HCT116 (cell line): ENCODE measurements around the gene PFDN4. TPM values are rescaled to one million over a fixed set of nuclear protein-coding genes. Genes with fewer than 3 reads are reported as not detected.

Source experiments
- ATAC-seq: fragments of 200-7000 bp; cut with Tn5 transposase; 2 replicates; pipeline ENCODE4 v1.9.1; 2020; ENCODE audit warnings: mild to moderate bottlenecking, moderate library complexity
- BruUV-seq: library from RNA; stranded (reverse); fragments of 400-500 nt; replicated peaks from 2 replicates; lab custom pipeline; 2021; lab: Mats Ljungman, UMichigan
- CTCF ChIA-PET: fragments of 300-600 bp; sonication (Branson Sonifier 250); formaldehyde crosslinking; loops from one replicate; lab custom pipeline; 2021; ENCODE audit warnings: antibody characterized with exemption; lab: Charles Lee
- POLR2A ChIA-PET: fragments of 300-600, 350-600 bp; sonication (Branson Sonifier 250); formaldehyde crosslinking; loops from one replicate; lab custom pipeline; 2021; ENCODE audit warnings: antibody characterized with exemption; lab: Charles Lee
- RAD21 ChIA-PET, 2 experiments: fragments of 300-600 bp; sonication (Branson Sonifier 250); formaldehyde crosslinking; loops; one replicate each; lab custom pipeline; 2023; ENCODE audit warnings: low total read pairs in 2 of 2; ENCODE audit not compliant: uncharacterized antibody in 2 of 2, unreplicated experiment in 2 of 2, low non-redundant PET in 1 of 2; lab: Charles Lee
- DNase-seq: peaks from one replicate; pipeline ENCODE4 v3.0.0-alpha.2; 2010; ENCODE audit warnings: low read depth, low spot score
- H2AFZ ChIP-seq: fragments of 200-600 bp; shearing (Covaris generic), sonication (generic); 2 replicates; pipeline ENCODE4 v1.6.1; 2017; ENCODE audit warnings: low read depth, mixed run types, mixed read lengths, antibody characterized with exemption, low read length; ENCODE audit not compliant: poor library complexity, severe bottlenecking
- H3K27ac ChIP-seq: 2 replicates; pipeline ENCODE4 v1.5.1; 2012; ENCODE audit warnings: low read depth, low read length
- H3K27me3 ChIP-seq: fragments of 200-600 bp; sonication (generic); 2 replicates; pipeline ENCODE4 v1.6.1; 2016; ENCODE audit warnings: mixed run types, low read length, mixed read lengths; ENCODE audit not compliant: insufficient read depth
- H3K36me3 ChIP-seq, 2 experiments: fragments of 200-500 bp in 1 of 2; fragments of 200-600 bp in 1 of 2; sonication (Bioruptor generic) in 1 of 2; sonication (generic) in 1 of 2; 2 replicates each; pipeline versions ENCODE4 v1.5.1 to v1.6.1; 2014 to 2016; ENCODE audit warnings: low read length in 2 of 2, inconsistent platforms in 1 of 2, mixed read lengths in 1 of 2, mixed run types in 1 of 2; ENCODE audit not compliant: insufficient read depth in 2 of 2, control insufficient read depth in 1 of 2
- H3K4me1 ChIP-seq, 2 experiments: fragments of 200-600 bp in 1 of 2; sonication (generic) in 1 of 2; 2 replicates each; pipeline versions ENCODE4 v1.5.1 to v1.6.1; 2012 to 2017; ENCODE audit warnings: low read length in 2 of 2, inconsistent platforms in 1 of 2, mild to moderate bottlenecking in 1 of 2, mixed read lengths in 1 of 2, mixed run types in 1 of 2, moderate library complexity in 1 of 2; ENCODE audit not compliant: insufficient read depth in 2 of 2, control insufficient read depth in 1 of 2
- H3K4me2 ChIP-seq: fragments of 200-600 bp; sonication (generic); 2 replicates; pipeline ENCODE4 v1.6.1; 2017; ENCODE audit warnings: mixed run types, low read length, mixed read lengths
- H3K4me3 ChIP-seq, 2 experiments: fragments of 200-600 bp in 1 of 2; sonication (generic) in 1 of 2; replicated peaks in 1 of 2; 2 replicates each; pipeline ENCODE4 v1.5.1; 2011 to 2016; ENCODE audit warnings: low read length in 2 of 2, control low read depth in 1 of 2, low read depth in 1 of 2, mild to moderate bottlenecking in 1 of 2, mixed read lengths in 1 of 2, mixed run types in 1 of 2
- H3K79me2 ChIP-seq: fragments of 200-600 bp; sonication (generic); 2 replicates; pipeline ENCODE4 v1.6.1; 2017; ENCODE audit warnings: mild to moderate bottlenecking, mixed run types, low read length, moderate library complexity, mixed read lengths; ENCODE audit not compliant: insufficient read depth
- H3K9ac ChIP-seq: fragments of 200-600 bp; sonication (generic); 2 replicates; pipeline ENCODE4 v1.6.1; 2016; ENCODE audit warnings: low read length, mixed read lengths
- H3K9me2 ChIP-seq: fragments of 200-600 bp; sonication (generic), shearing (Covaris generic); 2 replicates; pipeline ENCODE4 v1.6.1; 2017; ENCODE audit warnings: mixed run types, mild to moderate bottlenecking, moderate library complexity; ENCODE audit not compliant: insufficient read depth
- H3K9me3 ChIP-seq, 2 experiments: fragments of 200-500 bp in 1 of 2; fragments of 200-600 bp in 1 of 2; sonication (Bioruptor generic) in 1 of 2; sonication (generic) in 1 of 2; 2 replicates each; pipeline ENCODE4 v1.6.1; 2014 to 2017; ENCODE audit warnings: low read length in 2 of 2, mixed read lengths in 2 of 2, inconsistent platforms in 1 of 2, low read depth in 1 of 2, mild to moderate bottlenecking in 1 of 2, mixed run types in 1 of 2, moderate library complexity in 1 of 2; ENCODE audit not compliant: control insufficient read depth in 1 of 2, insufficient read depth in 1 of 2
- H4K20me1 ChIP-seq: fragments of 200-600 bp; sonication (generic), shearing (Covaris generic); 2 replicates; pipeline ENCODE4 v1.6.1; 2017; ENCODE audit warnings: mixed run types, mild to moderate bottlenecking, moderate library complexity; ENCODE audit not compliant: insufficient read depth
- CBX3 ChIP-seq: IDR thresholded peaks from 2 replicates; pipeline ENCODE4 v1.6.1; 2012; ENCODE audit warnings: low read depth
- CTCF ChIP-seq, 3 experiments: fragments of 200-600 bp in 1 of 3; sonication (generic) in 1 of 3; IDR thresholded peaks in 2 of 3; conservative IDR thresholded peaks in 1 of 3; 2 replicates each; pipeline ENCODE4 v1.5.1; 2012 to 2017; ENCODE audit warnings: low read depth in 2 of 3, low read length in 2 of 3, antibody characterized with exemption in 1 of 3, borderline replicate concordance in 1 of 3, control low read depth in 1 of 3, mild to moderate bottlenecking in 1 of 3, mixed read lengths in 1 of 3, mixed run types in 1 of 3, moderate library complexity in 1 of 3; ENCODE audit not compliant: insufficient read depth in 1 of 3
- ELF1 ChIP-seq: IDR thresholded peaks from 2 replicates; pipeline ENCODE4 v1.6.1; 2012; ENCODE audit warnings: low read depth, borderline replicate concordance
- ZBTB33 ChIP-seq: IDR thresholded peaks from 2 replicates; pipeline ENCODE4 v1.6.1; 2011; ENCODE audit warnings: mild to moderate bottlenecking, low read length, moderate library complexity; ENCODE audit not compliant: insufficient replicate concordance; ENCODE audit errors: extremely low read depth
- intact Hi-C: fragments of 100-400 bp; cut with micrococcal nuclease; formaldehyde crosslinking; loops from 2 replicates; pipeline ENCODE4 v1.10.0; 2022
- total RNA-seq: library from RNA; stranded (reverse); gene quantifications from one replicate; pipeline ENCODE4 v1.2.1, GENCODE V29; 2021; ENCODE audit not compliant: unreplicated experiment

The PFDN4 gene
- total RNA-seq, 1 experiment from 2014 or later, result 71.5 TPM

- no peak for TF ChIP-seq CBX3
Observed at GRCh38 chr20:54203281-54203680, 4.6 kb upstream of the PFDN4 start (continued).

GRCh38 chr20:54204063-54204462, 3.8 kb upstream of the PFDN4 start:
- RAD21 ChIA-PET, result interaction anchor here in 1 of 2 experiments (0.6 kb wide), 1 partner anchor 847 kb away, joined by 4 read pairs; no protein-coding TSS in a partner anchor
- H3K9me2 ChIP-seq, result no peaks in the 10 kb centered on the region
- DNase-seq (no peak), ATAC-seq (no peak)
- H3K36me3 ChIP-seq, result no peaks in the 10 kb centered on the region; a peak in 1 of 4 replicates
- H3K79me2 ChIP-seq, result peaks cover 10% of the 10 kb centered on the region
- intact Hi-C loops, result no loop called here
- TF ChIP-seq ELF1 (no peak), ZBTB33 (no peak), CTCF (IDR thresholded peaks at IDR 0.05 in 2 of 3, conservative IDR thresholded peaks at IDR 0.05 in 1 of 3; ENCODE audit: borderline replicate concordance in 1 of 3, insufficient read depth in 1 of 3, low read depth in 2 of 3, low read length in 2 of 3) (no peak)
- no peak overlapping the region for H2AFZ ChIP-seq
- H3K27me3 ChIP-seq, result no peaks in the 10 kb centered on the region
- H3K27ac ChIP-seq, result no peak overlapping the region
- H4K20me1 ChIP-seq, result no peaks in the 10 kb centered on the region
- peaks cover 15 to 27% of the 10 kb centered on the region in 2 experiments; a peak in 3 of 4 replicates for H3K4me1 ChIP-seq
- BruUV-seq, result no TSS peak
- POLR2A ChIA-PET, result no interaction called here
- no peak overlapping the region for H3K4me2 ChIP-seq
- no peaks in the 10 kb centered on the region for H3K9me3 ChIP-seq
- H3K4me3 ChIP-seq, result no peak overlapping the region
- H3K9ac ChIP-seq, result no peak overlapping the region
- CTCF ChIA-PET, result interaction anchor here (1.0 to 1.5 kb wide), 2 partner anchors 100 to 107 kb away, joined by 3 read pairs; no protein-coding TSS in a partner anchor
